ENCODE data around the gene POU2F1.

Gene POU2F1

DNA sequence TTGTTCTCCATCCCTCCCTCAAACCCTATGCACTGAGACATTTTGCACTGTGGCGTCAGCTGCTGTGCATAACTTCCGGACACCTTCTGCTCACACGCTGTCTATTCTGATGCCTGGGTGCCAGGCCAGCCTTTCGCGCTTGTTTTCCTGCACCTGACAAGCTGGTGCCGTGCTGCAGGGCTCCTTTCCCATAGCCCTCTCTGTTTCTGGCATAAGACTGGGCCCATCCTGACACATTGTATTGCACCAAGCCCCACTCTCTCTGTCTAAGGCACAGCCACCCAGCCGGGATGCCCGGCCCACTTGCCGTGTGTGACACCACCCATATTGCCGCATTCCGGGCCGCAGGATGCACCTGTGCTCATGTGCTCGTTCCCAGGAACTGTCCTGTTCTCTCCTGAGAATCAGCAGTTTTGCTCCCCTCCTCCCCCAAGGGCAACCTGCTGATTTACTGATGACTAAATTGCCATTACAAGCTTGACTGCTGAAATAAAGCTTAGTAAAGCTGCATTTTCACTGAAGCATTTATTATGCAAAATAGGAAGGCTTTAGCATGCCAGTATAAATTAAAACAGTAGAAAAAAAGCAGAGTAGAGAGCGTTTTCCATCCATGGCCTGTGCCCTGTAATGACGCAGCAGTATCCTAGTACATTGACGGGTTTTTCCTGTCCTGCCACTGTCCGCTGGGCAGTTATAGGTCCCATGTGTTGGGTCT is 209.6 kb downstream of the POU2F1 start:
- DNase-seq: no peak

DNA sequence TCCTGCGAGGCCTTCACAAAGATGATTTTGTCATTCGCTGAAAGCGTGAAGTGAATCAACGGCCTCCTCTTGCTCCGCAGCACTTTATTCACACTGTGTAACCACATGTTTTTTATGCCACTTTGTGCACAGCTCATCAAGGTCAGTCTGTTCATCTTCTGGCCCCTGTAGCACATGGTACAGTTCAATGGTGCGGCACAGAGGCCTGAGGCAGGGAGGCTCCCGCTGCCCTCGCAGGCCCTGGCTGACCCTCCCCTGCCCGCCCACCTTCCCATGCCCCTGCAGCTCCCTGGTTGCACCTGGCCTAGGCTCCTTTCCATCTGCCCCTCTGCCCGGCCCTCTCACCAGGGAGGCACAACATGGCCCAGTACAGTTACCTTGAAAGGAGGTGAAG is 210.2 kb downstream of the POU2F1 start:
- DNase-seq: no peak

DNA sequence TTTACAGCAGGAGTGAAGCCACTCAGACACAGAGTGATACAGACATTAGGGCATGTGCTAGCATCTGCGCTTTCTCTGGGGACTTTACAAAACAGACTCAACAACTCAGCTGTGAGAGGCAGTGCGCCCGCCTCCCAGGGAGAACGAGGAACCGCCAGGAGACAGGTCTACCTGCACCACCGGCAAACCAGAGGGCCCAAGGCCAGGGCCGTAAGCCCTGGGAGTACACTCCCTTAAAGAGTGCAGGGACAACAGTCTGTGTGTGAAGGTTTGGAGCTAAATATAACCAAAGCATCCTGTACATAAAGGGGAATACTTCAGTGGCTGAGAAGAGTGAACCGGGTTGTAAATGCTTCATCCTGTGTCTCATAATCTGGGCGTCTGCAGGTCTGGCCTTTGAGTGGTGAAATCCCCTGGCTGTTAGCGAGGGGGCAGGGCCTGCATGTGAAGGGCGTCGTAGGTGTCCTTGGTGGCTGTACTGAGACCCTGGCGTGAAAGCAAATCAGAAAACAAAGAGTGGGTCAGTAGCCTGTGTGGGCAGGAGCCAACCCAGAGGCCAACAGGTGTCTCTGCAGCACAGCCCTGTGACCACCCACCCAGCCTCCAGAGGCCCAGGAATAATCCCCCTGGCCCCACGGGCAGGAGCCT is 210.7 kb downstream of the POU2F1 start:
- DNase-seq: no peak

DNA sequence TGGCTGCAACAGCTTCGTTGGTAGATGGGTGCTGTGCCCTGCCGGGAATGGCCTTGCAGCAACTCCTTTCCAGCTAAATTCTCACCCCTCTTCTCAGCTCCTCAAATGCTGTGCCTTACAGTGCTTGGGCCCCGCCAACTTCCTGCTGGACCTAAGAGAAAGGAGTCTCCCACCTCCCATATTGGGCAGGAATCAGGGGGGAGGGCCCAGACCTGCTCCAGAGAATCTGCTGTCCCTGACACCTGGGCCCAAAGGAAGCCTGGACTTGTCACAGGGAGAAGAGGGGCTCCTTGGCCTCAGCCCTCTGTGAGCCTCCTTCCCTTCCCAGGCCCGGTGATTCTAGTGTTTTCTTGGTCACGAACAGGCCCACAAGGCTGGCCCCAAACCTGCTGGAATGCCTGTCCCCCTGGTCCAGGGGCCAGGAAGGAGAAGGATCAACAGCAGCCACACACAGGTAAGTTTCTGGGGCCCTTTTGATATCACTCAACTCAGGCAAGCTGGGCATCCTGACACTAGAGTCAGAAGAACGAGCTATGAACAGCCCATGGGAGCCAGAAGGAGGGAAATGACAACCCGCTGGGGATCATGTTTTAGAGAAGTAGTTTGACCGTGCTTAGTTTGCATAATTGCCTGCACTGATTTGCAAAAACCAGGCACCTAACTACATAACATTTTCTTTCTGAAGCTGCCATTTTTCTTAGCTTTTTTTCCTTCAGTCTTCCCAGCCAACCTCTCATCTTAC is 211.4 kb downstream of the POU2F1 start:
- DNase-seq: no peak

DNA sequence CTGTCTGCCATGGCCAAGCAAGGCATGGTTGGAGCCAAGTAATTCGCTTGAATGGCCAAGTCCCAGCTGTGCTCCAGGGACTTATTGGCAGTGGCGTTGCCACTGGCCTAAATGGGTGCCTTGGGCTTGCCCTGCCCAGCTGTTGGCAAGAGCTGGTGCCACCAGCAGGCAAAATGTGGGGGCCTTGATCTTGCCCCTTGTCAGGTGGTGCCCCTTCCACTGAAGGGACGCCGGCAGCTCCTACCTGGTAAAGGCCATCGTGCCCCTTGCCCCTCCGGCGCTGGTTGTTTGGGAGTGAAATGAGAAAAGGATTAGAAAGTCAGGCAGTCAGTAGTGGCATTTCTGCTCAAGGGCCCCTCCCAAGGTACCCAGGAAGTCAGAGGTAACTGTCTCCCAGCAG is 212.1 kb downstream of the POU2F1 start:
- DNase-seq: no peak

DNA sequence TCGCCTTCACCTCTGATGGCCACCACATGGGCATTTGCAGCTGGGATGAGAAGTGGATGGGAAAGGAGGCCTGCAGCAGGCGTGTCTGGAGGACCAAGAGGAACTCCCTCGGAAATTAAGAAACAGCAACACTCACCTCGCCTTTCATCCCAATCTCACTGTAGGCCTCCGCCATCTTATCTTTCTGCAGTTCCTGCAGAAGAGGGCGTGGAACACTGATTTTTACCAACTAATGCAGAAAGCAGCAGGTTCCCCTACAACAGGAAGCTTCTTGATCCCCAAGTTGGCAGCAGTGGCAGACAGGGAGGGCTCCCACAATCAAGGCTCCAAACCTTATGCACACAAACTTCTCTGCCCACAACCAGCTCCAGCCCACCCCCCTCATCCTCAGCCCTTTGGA is 213.2 kb downstream of the POU2F1 start:
- no peak for DNase-seq

DNA sequence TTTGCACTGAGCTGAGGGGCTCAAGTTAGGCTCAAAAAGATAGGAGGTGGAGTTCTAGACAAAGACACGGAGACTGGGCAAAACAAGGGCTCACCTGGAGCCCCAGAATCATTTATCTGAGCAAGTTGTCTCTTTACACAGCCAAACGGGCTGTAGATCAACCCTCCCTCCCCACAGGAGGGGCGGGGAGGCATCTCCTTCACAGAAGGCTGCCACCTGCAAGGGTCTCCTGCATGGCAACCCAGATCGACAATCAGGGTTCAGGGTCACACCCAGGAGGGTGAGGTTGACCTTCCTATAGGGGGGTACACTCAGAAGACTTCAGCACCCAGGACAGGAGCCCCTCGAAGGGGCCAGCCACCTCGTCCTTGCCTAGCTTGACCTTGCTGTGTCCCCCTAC is 213.6 kb downstream of the POU2F1 start:
- DNase-seq: no peak

DNA sequence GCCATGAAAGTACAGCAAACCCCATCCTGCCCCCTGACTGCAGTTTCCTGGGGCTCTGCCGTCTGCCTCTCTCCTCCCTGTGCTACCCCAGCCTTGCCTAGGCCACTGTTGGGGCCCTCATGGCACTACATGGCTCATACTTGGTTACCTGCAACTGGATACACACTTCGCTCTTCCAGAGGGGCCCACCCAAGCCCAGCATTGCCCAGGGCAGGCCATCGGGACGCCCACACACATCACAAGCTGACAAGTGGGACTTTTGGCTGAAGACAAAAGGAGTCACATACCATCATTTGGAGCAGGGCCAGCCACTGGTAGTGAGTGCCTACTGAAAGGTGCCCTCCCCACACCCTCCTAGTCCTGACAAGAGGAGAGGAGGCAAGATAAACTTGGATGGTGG is 214.8 kb downstream of the POU2F1 start:
- DNase-seq: no peak

DNA sequence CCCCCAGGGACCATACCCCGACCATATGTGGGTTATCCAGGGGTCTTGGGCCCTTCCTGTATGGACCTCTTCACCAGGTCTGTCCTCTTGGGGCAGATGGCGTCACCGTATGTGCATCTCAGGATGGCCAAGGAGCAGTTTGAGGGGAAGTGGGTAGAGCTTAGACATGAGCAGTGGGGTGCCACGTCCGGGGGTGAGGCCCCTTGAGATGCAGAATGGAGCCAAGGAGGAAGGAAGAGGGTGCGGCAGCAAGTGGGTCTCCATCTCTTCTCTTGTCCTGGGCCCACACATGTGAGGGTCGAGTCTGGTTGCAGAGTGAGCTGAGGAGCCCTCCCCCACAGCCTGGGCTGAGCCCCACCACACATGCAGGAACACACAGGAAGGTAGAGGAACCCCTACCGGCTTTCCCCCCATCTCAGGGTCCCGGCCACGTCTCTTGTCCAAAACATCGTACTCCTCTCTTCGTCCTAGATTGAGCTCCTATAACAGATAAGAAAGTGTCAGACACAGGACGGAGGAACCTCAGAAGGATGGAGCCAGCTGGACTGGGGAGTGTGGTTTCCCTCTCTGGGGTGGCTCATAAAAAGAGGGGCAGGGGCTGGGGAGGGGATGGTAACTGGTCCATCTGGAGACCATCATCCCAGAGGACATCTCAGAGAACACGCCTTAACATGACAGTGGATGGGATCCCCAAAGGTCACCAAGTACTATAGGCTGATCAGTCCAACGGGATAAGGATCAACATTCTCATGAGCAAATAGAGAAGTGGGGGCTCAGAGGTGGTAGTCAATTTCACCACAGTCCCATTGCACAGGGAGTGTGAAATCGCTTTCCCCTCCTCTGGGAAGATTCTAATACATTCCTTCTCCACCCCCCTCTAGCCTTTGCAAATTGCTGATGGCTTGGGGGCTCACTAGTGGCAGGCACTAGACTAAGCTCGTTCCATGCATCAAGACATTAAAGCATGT is 217.8 kb downstream of the POU2F1 start:
- DNase-seq: no peak

DNA sequence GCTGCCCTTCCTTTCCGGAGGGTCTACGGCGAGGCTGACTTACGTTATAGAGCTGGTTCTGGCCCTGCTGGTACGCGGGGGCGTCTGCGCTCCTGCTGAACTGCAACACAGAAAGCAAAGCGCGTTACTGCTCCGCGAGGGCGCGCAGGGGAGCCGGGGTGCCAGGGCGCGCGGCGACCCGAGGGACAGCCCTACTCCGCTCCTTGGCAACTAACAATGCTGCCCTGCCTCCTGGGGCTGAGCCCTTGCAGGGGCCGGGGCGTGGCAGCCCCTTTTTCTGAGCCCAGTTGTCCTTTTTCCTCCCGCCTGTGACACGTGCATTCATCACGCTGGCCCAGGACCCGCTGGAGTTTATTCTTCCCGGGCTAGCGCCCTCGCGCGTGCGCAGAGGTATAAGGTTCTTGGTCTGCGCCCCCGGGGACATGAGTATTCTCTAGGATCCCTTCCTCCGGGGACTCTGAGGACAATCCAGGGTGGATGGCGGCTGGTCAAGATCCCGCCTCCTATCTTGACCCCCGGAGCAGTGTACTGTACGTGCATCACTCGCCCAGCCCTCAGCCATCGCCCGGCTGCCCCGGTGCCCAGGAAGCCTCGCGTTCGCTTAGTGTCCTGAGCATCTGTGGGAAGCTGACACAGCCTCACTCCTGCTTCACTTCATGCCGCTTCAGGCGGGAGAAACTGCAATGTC is 218.8 kb downstream of the POU2F1 start:
- DNase-seq: no peak

DNA sequence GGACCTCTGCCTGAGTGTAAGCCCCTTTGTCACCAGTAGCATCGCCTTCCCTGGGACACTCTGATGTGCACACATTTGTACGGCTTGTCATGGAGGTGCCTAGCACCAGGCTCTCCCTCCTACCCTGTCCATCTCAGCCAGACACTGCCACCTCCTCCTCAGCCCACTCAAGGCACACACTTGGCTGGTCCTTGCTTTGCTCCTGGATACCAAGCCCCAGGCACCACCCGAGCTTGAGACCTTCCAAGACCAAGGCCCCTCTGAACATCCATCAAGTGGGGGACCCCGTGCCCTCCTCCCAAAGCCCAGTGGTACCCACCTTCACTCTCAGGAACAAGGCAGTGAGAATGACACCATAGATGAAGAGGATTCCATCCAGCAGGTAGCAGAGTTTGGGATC is 219.7 kb downstream of the POU2F1 start:
- no peak for DNase-seq

DNA sequence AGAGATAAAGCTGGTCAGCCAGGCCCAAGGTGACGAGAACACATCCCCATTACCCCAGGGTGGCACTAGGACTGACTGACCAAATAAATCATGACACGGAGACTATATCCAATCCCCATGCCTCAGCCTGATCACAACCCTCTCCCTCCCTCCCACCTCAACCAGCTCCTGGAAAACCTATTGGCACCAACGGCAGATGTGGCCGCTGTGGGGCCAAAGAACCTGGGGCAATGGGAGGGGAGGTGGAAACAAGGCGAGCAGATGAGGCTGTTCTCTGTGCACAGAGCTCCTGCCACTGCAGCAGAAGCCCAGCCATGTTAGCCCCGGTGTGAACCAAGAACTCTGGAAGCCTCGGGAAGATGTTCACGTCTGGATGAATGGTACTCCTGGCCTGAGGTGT is 220.1 kb downstream of the POU2F1 start:
- DNase-seq: no peak

DNA sequence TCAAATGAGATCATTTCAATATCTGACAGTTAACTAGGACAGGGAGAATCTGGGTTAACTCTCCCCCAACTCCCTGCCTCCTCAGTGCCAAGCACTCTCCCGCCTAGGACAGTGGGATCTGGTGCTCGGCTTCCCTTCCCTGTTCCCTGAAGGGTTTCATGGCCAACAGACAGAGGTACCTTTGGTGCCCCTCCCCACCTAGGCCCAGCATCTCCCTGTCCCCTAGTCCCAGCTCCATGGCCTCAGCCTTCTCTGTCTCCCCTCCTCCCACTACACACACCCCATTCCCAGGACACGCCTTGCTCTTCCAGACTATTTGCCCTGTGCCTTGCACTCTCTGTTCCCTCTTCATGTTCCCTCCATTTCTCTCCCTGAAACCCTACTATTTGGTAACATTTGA is 220.5 kb downstream of the POU2F1 start:
- DNase-seq: no peak

DNA sequence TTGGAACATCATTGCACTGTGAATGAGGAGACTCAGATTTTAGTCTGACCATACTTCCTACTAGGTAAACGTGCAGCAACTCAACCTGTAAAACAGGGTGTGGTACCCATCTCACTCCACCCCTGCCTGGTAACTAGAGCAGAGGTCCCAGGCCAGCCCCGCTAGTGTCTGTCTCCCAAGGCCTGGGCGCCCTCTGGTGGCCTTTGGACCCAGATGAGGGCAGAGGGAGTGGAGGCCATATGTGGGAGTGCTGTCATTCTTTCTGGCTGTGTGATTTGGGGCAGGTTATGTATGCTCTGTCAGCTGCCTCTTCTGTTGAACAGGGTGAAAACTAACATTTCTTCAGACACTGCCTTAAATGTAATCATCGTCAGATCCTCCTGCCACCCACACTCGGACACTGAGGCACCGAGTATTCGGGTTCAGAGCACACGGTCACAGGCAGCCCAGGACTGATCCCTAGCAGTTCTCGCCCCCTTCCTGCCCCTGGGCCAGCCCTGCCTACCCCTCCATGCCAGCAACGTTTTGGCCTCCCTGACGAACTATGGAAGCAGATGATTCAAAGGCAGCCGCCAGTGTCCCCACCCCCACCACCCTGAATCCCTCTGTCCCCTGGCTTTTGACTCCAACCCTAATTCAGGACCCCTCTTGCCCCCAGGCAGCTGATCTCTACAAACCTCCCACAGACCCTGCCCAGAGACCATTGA is 221.6 kb downstream of the POU2F1 start:
- peak; percentile 5 to 25 for DNase-seq

DNA sequence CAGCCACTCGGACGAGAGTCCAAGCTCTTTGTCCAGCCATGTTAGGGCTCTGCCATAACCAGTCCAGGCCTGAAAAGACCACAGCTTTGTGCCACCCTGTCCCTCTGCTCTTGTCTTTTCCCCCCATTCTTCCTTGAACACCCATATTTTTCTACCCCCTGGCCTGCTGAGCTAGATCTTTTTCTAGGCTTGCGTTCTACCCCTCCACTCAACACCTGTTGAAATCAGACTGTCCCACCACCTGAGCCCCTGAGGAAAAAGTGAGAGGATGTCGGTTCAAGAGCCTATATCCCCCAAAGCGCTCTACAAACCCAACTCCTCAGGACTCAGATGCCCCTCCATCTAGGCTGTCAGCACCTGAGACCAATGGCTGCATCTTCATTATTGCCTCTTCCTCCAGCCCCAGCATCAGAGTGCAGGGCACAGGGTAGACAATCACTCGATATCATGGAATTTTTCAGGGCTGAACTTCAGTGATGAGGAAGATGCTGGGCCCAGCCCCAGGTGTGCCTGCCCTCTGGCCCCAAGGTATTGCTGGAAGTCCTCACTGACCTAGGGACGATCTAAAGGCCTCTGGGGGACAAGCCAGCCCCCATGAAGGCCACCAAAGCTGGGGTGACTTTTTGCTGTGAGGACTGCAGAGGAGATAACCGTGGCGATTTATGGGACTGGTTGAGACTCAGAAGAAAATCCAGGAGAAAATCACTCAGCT is 222.3 kb downstream of the POU2F1 start:
- DNase-seq: no peak

DNA sequence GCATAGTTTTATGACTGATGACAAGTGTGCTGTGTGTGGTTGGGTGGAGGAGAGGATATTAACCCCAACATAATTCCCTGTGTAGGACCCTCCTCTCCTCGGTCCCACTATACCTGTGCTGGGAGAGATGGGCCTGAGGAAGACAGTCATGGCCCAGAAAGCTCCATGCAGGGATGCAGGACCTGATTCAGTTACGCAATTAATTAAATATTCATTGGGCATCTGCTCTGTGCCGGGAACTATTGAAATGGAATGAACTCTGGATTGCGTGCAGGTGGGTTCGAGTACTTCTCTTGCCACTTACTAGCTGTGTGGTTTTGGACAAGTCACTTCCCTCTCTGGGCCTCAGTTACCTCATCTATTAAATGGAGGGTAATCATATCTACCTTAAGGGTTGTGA is 223.1 kb downstream of the POU2F1 start:
- DNase-seq: no peak

DNA sequence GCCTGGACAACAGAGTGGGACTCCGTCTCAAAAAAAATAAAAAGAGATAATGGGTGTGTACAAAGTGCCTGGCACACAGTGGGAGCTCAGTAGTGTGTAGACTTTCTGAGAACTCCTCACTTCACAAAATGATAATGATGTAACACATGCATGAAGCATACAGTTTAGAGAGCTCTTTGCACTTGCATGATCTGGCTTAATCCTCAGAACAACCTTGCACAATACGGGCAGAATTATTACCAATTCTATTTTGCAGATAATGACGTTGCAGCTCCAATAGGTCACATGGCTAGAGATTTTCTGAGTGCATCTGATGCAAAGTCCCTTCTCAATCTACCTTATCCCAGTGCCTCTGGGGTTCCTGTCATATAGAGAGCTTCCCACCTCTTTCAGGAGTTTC is 226.3 kb downstream of the POU2F1 start:
- no peak for DNase-seq

DNA sequence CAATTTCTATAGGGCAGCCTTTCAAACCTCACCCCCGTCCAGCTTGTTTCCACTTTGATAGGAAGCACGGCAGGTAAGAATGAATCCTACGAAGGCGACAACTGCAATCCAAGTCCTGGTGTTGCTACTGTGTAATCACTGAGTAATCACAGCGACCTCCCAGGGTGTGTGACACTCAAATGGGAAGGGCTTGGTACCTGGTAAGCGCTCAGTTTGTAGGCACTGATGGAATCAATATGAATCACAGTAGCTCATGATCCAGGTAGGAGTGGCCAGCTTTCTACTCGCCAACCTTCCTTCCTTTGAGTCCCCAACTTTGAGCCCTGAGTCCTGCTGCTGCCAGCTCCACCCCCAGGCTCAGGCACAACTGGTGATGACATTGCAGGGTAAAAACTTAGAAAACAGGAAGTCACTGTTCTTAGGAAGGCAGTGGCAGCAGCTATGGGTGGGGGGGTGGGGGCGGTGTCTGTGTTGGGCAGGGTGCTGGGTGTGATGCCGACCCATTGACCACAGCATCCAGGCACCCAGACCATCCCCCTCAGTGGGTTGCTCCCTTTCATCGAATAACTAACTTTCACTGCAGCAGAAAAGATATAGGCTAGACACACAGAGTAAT is 226.9 kb downstream of the POU2F1 start:
- no peak for DNase-seq

DNA sequence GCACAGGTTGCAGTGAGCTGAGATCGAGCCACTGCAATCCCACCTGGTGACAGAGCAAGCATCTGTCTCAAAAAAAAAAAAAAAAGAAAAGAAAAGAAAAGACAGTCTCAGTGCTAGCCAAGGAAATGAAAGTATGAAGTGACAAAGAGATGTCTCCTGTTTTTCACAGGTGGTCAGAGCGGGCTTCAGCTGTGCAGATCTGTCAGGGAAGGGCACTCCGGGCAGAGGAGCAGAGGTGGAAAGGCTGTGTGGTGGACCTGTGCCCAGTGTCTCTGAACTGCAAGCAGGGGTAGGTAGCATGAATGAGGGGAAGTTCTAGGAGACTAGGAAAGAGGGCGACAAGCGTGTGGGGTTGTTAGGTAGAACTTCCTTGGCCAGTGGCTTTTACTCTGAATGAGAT is 230.2 kb downstream of the POU2F1 start:
- DNase-seq: no peak

DNA sequence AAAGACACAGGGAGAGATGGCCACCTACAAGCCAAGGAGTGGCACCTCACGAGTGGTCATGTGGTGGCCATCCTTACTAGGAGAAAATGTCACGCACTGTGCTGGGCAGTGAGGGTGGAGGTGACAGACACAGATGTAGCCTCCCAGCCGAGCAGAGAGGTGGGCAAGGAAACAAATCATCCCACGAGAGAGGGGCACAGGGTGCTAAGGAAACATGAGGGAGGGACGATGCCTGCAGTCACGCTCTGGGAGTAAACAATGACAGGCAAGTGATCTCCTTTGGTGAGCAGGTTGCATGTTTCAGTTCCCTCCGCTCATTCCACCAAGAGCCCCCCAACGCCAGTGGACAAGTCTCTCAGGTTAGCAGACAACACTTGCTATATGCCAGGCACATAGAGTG is 231.8 kb downstream of the POU2F1 start:
- DNase-seq: no peak

DNA sequence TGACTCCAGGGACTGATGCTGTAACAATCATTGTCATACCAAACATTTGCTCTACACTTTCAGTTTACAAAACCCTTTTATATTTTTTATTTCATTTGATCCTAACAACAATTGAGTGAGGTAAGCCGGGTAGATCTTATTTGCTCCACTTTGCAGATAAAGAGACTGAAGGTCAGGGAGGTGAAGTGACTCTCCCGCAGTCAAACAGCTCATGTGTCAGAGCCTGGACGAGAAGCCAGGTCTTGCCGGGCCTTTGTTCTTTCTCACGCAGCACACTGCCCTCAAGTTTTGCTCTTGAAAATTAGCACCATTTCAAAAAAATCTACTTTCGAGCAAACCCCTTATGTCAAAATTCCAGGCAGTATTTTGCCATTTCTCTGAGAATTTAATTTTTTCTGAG is 232.4 kb downstream of the POU2F1 start:
- no peak for DNase-seq

Data from SW 1271 (cell line).